Suppressor macrophage treated with lipopolysaccharide for 4 hours (primary cell): ENCODE data around the gene GPR35.

Experiments used
- DNase-seq: peaks from one replicate; pipeline ENCODE4 v3.0.0-alpha.2; 2020

The GPR35 gene

GRCh38 chr2:240624950-240625621, at the start of gene GPR35:
TSS of gene GPR35 (plus strand) at chr2:240625480. CDS start at chr2:240629953, 4,473 bp downstream.
- DNase-seq, result peak; percentile 89

- no peak for DNase-seq
Observed at GRCh38 chr2:240576036-240576435, 49.2 kb upstream of the GPR35 start.

GRCh38 chr2:240576436-240577205, 48.7 kb upstream of the GPR35 start:
- no peak for DNase-seq

- no peak for DNase-seq
Observed at GRCh38 chr2:240577281-240578109, 47.8 kb upstream of the GPR35 start.

DNA sequence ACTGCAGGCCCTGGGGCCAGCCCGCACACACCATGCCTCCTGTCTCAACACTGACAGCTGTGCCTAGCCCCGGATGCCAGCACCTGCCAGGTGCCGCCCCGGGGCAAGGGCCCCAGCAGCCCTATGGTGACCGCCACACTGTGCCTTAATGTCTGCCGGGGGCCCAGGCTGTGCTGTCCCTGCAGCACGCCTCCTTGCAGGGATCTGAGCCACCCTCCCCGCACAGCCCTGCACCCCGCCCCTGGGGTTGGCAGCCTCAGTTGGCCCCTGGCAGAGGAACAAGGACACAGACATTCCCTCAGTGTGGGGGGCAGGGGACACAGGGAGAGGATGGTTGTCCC, 47.2 kb upstream of the GPR35 start:
- DNase-seq, result no peak

- DNase-seq, result no peak
Observed at GRCh38 chr2:240578488-240578887, 46.8 kb upstream of the GPR35 start.

DNA sequence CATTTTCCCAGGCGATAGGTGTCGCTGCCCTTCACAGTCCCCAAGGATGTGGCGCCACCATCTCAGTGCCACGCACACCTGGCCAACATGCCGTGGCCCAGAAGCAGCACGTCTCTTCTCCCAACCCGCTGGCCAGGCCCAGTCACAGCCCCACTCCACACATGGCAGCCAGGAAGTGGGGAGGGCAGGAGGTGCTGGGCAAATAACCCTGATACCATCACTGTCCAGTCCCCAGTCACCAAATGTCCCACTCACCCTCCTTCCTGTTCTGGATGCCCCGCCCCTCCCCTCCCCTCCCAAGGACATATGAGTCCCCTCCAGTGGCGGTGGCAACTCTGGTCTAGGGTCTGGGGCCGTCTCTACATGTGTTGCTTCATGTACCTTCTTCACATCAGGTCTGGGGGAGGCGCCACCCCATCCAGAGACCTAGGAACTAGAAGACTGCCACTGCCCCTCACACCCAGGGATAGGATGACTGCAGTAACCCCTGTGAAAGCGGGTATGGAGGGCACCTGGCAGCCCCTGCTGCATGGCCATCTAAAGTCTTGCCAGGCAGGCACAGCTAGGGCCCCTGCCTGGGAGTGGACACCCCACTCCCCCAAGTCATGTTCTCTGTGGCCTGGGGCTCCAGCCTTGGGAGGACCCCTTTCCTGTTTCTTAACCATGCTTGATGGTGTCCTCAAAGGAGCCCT, 46.1 kb upstream of the GPR35 start:
- DNase-seq, result peak; percentile 10

DNA sequence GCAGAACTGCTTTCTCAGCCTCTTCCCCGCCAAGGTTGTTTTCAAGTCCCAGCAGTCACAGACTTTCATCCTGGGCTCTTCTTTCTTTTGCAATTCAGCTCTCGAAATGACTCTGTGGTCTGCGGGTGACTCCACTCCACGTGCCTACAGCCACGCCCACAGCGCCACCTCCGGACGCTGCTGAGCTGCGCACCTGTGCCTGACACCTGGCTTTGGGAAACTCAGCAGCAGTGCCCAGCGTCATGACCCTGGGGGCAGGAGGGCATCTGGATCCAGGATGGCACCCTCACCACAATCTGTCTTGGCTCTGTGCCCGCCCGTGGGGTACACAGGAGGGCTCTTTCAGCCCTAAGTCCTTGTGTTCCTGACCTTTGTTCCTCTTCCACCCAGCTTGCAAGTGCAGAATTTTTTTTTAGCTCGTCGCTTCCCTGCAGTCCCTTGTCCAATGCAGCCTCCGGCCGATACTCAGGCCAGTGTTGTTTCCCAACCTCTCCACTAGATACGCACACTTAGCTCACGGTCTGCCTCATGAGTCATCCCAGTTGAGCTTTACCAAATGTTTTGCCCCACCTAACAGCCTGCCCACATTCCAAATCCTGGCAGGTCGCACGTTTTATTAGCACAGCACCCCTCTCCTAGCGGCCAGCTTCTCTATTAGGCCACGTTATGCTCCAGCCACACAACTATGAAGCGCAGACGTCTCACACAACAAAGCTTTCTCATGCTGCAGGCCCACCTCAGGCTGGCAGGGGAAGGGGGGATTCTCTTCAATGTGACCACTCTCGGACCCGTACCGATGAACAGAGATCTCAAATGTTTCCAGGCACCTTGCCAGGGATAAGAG, 45.3 kb upstream of the GPR35 start:
- DNase-seq, result peak; percentile 81

DNA sequence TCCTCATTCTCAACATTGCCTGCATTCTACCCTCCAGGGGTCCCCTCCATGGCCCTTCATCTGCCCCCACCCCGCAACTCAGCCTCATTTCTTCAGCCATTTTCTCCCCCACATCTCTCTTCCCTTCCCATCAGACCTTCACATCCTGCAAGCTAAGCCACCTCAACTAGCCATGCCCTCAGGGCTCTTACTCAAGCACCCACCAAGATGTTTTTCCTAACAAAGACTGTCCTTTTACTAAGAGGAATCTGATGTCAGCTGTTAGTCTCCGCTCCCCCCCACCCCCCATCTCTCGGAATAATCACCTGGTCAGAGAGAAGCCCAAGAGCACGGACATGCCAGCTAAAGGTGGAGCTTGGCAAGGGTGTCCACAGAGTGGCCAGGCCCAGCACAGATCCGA, 43.5 kb upstream of the GPR35 start:
- DNase-seq, result no peak

- no peak for DNase-seq
Observed at GRCh38 chr2:240582781-240583180, 42.5 kb upstream of the GPR35 start.

DNA sequence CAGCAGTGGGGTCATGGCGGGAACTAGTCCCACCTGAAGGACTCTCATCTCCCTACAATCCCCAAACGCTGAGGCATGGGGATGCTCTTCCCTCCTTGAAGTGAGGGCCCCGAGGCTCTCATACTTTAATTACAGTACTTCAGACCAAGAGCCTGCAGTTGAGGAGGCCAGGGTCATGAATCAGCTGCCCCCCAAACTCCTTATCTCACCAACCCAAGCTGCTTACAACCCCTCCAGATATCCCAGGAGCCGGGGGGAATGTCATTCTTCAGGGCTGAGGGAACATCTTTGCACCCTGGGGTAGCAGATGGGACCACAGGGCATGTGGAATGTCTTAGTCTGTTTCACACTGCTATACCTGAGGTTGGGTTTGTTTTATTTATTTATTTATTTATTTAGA, 41.5 kb upstream of the GPR35 start:
- DNase-seq, result no peak

- peak; percentile 76 for DNase-seq
Observed at GRCh38 chr2:240584486-240585031, 40.7 kb upstream of the GPR35 start.

DNA sequence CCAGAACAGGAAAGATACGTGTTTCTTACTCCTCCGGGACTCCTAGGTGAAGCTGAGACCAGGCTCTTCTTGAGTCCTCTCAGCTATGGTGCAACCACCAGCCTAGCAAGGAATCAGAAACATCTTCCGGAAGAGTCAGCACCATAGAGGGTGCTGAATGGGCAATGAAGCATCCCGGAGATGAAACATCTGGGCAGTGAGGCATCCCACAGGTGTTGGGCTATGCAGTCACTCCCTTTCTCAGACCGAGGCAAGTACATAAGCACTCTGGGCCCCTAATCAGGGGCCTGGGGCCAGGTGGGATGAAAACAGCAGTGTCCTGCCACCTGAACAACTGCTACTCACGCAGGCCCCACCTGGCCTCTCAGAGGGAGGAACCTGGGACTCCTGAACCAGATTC, 40.2 kb upstream of the GPR35 start:
- DNase-seq, result no peak

- no peak for DNase-seq
Observed at GRCh38 chr2:240585681-240586197, 39.5 kb upstream of the GPR35 start.

GRCh38 chr2:240586198-240586918, 38.9 kb upstream of the GPR35 start, which contains the start of gene CAPN10:
TSS of gene CAPN10 (plus strand) at chr2:240586734. CDS start at chr2:240586912, 178 bp downstream.
- peak; percentile 99 for DNase-seq

GRCh38 chr2:240586919-240587800, 38.1 kb upstream of the GPR35 start:
- DNase-seq, result peak; percentile 33

DNA sequence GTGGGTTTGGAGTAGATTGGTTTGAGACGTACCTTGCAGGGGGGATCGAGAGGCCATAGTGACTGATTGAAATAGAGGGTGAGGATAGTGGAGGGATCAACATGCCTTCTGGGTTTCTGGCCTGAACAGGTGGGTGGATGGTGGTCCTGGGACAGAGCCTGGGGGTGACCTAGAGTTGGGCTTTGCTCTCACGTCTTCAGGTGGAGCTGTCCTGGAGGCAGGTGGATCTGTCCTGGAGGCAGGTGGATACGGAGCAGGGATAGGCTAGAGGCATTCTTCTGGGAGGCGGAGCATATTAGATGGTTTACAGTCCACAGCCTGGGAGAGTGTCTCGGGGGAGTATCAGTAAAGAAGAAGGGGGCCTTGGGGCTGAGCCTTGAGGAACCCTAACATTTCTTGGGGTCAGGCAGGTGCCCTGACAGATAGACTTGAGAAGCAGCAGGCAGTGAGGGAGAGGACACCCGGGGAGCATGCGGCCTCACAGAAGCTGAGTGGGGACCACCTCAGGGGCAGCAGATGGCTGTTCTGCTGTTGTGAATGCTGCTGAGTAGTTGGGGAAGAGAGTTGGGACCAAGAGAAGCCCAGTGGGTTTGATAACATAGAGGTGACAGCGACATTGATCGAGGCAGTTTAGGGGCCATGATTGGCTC, 37.1 kb upstream of the GPR35 start:
- no peak for DNase-seq

GRCh38 chr2:240588669-240589068, 36.6 kb upstream of the GPR35 start:
- no peak for DNase-seq

GRCh38 chr2:240589375-240589774, 35.9 kb upstream of the GPR35 start:
- no peak for DNase-seq
